Measurements from ENCODE around the gene CNNM1. TPM values are rescaled to one million over a fixed set of nuclear protein-coding genes. Genes with fewer than 3 reads are reported as not detected.

CNNM1 gene
- total RNA-seq, 1 donor from 2014 or later = 0.56 TPM

DNA sequence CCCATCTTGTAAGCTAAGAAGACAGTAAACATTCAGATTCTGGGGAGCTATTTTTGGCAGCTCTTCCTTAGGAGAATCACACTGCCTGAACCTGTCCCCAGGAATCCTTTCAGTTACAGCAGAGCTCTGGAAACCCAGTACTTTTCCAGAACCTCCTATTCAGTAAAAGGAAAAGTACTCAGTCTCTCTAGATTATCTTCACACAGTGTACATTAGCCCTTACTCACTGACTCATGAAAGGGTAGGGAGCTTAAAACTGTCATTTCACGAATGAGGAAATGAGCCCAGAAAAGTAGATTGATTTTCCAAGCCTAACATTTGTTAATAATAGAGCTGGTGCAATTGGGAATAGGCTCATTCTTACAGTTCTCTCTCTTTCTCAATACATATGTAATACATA lies 3.9 kb upstream of the CNNM1 start:
- Mint-ChIP-seq H3K9me3 (peaks cover 5% of the 10 kb centered on the region), H3K4me3 (no peak overlapping the region), H3K27me3 (ENCODE audit: insufficient read depth, low read depth) (peaks cover 18% of the 10 kb centered on the region)

GRCh38 chr10:99326871-99327270 lies 2.3 kb upstream of the CNNM1 start:
- no peak overlapping the region for H3K4me3 ChIP-seq
- H3K27me3 Mint-ChIP-seq (ENCODE audit: insufficient read depth, low read depth) = peaks cover 25% of the 10 kb centered on the region
- H3K4me3 Mint-ChIP-seq = no peak overlapping the region
- H3K27ac Mint-ChIP-seq = no peak overlapping the region
- no peak overlapping the region for H3K9ac ChIP-seq
- peaks cover 58% of the 10 kb centered on the region for H3K27me3 ChIP-seq
- peaks cover 9% of the 10 kb centered on the region for H4K20me1 ChIP-seq (ENCODE audit: low read depth)
- DNase-seq (ENCODE audit: low spot score) = no peak
- H3K4me1 ChIP-seq = no peaks in the 10 kb centered on the region
- peaks cover 4% of the 10 kb centered on the region for H3K4me1 Mint-ChIP-seq
- no peaks in the 10 kb centered on the region for H3K9me3 ChIP-seq (ENCODE audit: low read depth)
- no peaks in the 10 kb centered on the region for H3K79me2 ChIP-seq (ENCODE audit: low read depth)
- H3K27ac ChIP-seq = no peak overlapping the region
- H3F3A ChIP-seq (ENCODE audit: low read depth) = peaks cover 12% of the 10 kb centered on the region
- H3K36me3 ChIP-seq = no peaks in the 10 kb centered on the region
- H3K36me3 Mint-ChIP-seq = peaks cover 4% of the 10 kb centered on the region
- H3K4me2 ChIP-seq = no peak overlapping the region
- no peak overlapping the region for H2AFZ ChIP-seq (replicated peaks)
- TF ChIP-seq EZH2 (IDR thresholded peaks at IDR 0.05) (no peak), EZH2phosphoT487 (IDR thresholded peaks at IDR 0.05) (no peak)
- TF ChIP-seq, protein P1, sequence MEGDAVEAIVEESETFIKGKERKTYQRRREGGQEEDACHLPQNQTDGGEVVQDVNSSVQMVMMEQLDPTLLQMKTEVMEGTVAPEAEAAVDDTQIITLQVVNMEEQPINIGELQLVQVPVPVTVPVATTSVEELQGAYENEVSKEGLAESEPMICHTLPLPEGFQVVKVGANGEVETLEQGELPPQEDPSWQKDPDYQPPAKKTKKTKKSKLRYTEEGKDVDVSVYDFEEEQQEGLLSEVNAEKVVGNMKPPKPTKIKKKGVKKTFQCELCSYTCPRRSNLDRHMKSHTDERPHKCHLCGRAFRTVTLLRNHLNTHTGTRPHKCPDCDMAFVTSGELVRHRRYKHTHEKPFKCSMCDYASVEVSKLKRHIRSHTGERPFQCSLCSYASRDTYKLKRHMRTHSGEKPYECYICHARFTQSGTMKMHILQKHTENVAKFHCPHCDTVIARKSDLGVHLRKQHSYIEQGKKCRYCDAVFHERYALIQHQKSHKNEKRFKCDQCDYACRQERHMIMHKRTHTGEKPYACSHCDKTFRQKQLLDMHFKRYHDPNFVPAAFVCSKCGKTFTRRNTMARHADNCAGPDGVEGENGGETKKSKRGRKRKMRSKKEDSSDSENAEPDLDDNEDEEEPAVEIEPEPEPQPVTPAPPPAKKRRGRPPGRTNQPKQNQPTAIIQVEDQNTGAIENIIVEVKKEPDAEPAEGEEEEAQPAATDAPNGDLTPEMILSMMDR (IDR thresholded peaks at IDR 0.05) = no peak
- peaks cover 8% of the 10 kb centered on the region for H3K9me3 Mint-ChIP-seq

More for the DNA sequence above, 3.9 kb upstream of the CNNM1 start:
- Mint-ChIP-seq H3K36me3 (no peaks in the 10 kb centered on the region), H3K4me1 (no peaks in the 10 kb centered on the region), H3K27ac (no peak overlapping the region)
- Histone ChIP-seq H3K79me2 (ENCODE audit: low read depth) (no peaks in the 10 kb centered on the region), H3K36me3 (no peaks in the 10 kb centered on the region), H3F3A (ENCODE audit: low read depth) (peaks cover under 1% of the 10 kb centered on the region), H4K20me1 (ENCODE audit: low read depth) (peaks cover under 1% of the 10 kb centered on the region), H3K4me1 (no peaks in the 10 kb centered on the region), H3K4me2 (no peak overlapping the region), H3K9me3 (ENCODE audit: low read depth) (no peaks in the 10 kb centered on the region), H3K27me3 (peaks cover 42% of the 10 kb centered on the region), H3K4me3 (no peak overlapping the region), H3K9ac (no peak overlapping the region), H2AFZ (replicated peaks) (no peak overlapping the region), H3K27ac (no peak overlapping the region)
- TF ChIP-seq EZH2phosphoT487 (IDR thresholded peaks at IDR 0.05) (no peak), EZH2 (IDR thresholded peaks at IDR 0.05) (no peak)
- TF ChIP-seq, protein P1 (IDR thresholded peaks at IDR 0.05) = no peak
- no peak for DNase-seq (ENCODE audit: low spot score)

DNA sequence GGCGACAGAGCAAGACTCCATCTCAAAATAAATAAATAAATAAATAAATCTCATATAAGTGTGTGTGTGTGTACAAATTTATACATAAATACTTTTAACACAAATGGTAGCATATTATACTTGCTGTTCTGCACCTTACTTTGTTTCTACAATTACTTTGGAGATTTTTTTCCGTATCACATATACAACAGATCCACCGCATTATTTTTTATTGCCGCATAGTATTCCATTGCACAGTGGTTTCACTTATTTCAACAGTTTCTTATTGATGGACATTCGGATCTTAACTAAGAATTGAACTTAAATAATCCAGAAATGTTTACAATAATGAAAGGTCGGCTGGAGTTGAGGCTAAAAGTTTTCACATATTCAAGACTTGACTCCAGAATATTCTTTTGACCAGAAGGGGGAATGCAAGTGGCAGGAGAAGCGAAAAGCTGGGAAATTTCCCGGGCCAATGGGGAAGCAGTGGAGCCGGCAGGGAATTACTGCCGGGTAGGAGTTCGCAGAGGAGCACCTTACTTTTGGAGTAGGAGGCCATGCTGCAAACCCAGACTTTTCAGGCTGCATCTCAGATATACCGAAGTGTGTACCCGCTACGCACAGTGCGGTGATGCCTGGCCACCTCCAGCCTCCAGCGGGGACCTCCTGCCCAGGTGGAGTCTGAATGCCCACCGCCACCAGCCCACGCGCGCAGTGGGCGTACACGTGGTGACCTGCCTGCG lies 415 bp upstream of the CNNM1 start:
- peaks cover 4% of the 10 kb centered on the region for H3K4me1 Mint-ChIP-seq
- H3K27ac ChIP-seq = no peak overlapping the region
- peaks cover 9% of the 10 kb centered on the region for H4K20me1 ChIP-seq (ENCODE audit: low read depth)
- no peak for DNase-seq (ENCODE audit: low spot score)
- TF ChIP-seq EZH2phosphoT487 (IDR thresholded peaks at IDR 0.05) = no peak
- TF ChIP-seq, protein P1 (IDR thresholded peaks at IDR 0.05) = no peak
- no peak for TF ChIP-seq EZH2 (IDR thresholded peaks at IDR 0.05)
- no peak overlapping the region for H3K9ac ChIP-seq
- no peaks in the 10 kb centered on the region for H3K36me3 ChIP-seq
- peak overlapping the region; percentile 71 for H2AFZ ChIP-seq (replicated peaks)
- H3K79me2 ChIP-seq (ENCODE audit: low read depth) = no peaks in the 10 kb centered on the region
- no peaks in the 10 kb centered on the region for H3K9me3 ChIP-seq (ENCODE audit: low read depth)
- H3K27me3 ChIP-seq = peaks cover 77% of the 10 kb centered on the region
- H3K36me3 Mint-ChIP-seq = peaks cover 4% of the 10 kb centered on the region
- H3K4me2 ChIP-seq = peak overlapping the region; percentile 96
- H3K4me1 ChIP-seq = no peaks in the 10 kb centered on the region
- peaks cover 12% of the 10 kb centered on the region for H3F3A ChIP-seq (ENCODE audit: low read depth)
- H3K27ac Mint-ChIP-seq = peak overlapping the region; percentile 15
- peaks cover 32% of the 10 kb centered on the region for H3K27me3 Mint-ChIP-seq (ENCODE audit: insufficient read depth, low read depth)
- peak overlapping the region; percentile 86 for H3K4me3 Mint-ChIP-seq
- peak overlapping the region; percentile 58 for H3K4me3 ChIP-seq
- peaks cover 8% of the 10 kb centered on the region for H3K9me3 Mint-ChIP-seq

All from neural progenitor cell (in vitro differentiated cells).